ENCODE data around the gene NUDT2.

The NUDT2 gene

GRCh38 chr9:34380511-34381315 lies 51.3 kb downstream of the NUDT2 start:
- TF ChIP-seq CTCF (IDR thresholded peaks at IDR 0.05; ENCODE audit: borderline replicate concordance, insufficient read depth, low read depth, low read length) = no peak
- H3K4me3 ChIP-seq (ENCODE audit: low read depth, low read length) = no peak overlapping the region

- TF ChIP-seq CTCF (IDR thresholded peaks at IDR 0.05; ENCODE audit: borderline replicate concordance, insufficient read depth, low read depth, low read length) = no peak
- no peak overlapping the region for H3K4me3 ChIP-seq (ENCODE audit: low read depth, low read length)
These were observed 52.0 kb downstream of the NUDT2 start for GRCh38 chr9:34381323-34381722.

- no peak for TF ChIP-seq CTCF (IDR thresholded peaks at IDR 0.05; ENCODE audit: borderline replicate concordance, insufficient read depth, low read depth, low read length)
- H3K4me3 ChIP-seq (ENCODE audit: low read depth, low read length) = no peak overlapping the region
These were observed 52.7 kb downstream of the NUDT2 start for GRCh38 chr9:34382054-34382453.

- TF ChIP-seq CTCF (IDR thresholded peaks at IDR 0.05; ENCODE audit: borderline replicate concordance, insufficient read depth, low read depth, low read length) = no peak
- H3K4me3 ChIP-seq (ENCODE audit: low read depth, low read length) = no peak overlapping the region
These were observed 53.5 kb downstream of the NUDT2 start for GRCh38 chr9:34382879-34383278.

GRCh38 chr9:34383904-34384303 lies 54.5 kb downstream of the NUDT2 start:
- no peak for TF ChIP-seq CTCF (IDR thresholded peaks at IDR 0.05; ENCODE audit: borderline replicate concordance, insufficient read depth, low read depth, low read length)
- no peak overlapping the region for H3K4me3 ChIP-seq (ENCODE audit: low read depth, low read length)

- H3K4me3 ChIP-seq (ENCODE audit: low read depth, low read length) = no peak overlapping the region
- no peak for TF ChIP-seq CTCF (IDR thresholded peaks at IDR 0.05; ENCODE audit: borderline replicate concordance, insufficient read depth, low read depth, low read length)
These were observed 55.2 kb downstream of the NUDT2 start for GRCh38 chr9:34384368-34385165.

Measured in GM12875 (cell line).